ENCODE results near the gene AQP6. TPM values are rescaled to one million over a fixed set of nuclear protein-coding genes. Genes with fewer than 3 reads are reported as not detected.

AQP6 gene
- total RNA-seq, 2 experiments from 2014 or later, result not detected

DNA sequence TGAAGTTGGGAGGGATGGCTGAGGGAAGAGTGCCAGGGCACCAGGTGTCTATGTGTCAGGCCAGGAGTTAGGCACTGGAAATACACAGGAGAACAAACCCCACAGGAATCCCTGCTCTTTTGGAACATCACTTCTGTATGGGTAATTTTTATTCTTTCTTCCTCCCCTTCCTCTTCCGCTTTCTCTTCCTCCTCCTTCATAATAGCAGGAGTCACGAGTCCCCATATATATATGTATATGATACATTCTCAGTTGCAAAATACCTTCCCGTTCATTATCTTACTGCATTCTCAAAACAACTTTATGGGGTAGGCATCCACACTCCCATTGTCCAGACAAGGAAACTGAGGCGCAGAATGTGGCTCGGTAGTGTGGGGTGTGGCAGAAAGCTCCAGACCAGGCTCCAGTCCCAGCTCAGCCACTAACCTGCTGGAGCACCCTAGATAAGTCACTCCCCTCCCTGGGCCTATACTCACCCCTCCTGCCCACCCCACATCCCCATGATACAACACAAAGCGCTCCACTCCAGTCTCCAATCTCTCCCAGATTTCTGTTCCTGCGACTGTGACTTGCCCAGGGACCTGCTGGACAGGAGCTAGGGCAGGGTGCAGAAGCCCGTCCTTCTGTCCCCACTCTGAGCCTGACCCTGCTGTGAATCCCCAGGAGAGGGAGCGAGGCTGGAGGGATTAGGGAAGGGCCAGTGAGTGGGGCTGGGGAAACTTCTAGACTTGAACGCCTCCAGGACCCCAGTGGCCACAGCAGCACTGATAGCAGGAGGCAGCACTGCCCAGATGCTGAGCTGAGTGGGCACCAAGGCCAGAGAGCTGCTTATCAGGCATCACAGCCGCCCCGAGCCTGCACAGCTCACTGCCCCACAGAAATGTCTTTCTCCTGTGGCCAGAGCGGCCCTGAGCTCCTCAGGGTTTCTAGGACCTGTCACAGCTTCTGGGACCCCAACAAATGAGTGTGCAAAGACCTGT, 23.6 kb upstream of the AQP6 start:
- Histone ChIP-seq H3K27ac (ENCODE audit: low read depth, low read length, poor library complexity, severe bottlenecking) (no peak overlapping the region), H3K4me2 (ENCODE audit: low read length) (no peak overlapping the region), H3K9me2 (ENCODE audit: insufficient read depth, low read length) (no peaks in the 10 kb centered on the region), H3K4me1 (ENCODE audit: insufficient read depth, low read length, poor library complexity, severe bottlenecking) (peaks cover 9% of the 10 kb centered on the region), H4K20me1 (ENCODE audit: insufficient read depth, low read length) (no peaks in the 10 kb centered on the region), H3K9me3 (ENCODE audit: low read length) (no peaks in the 10 kb centered on the region), H3K36me3 (ENCODE audit: insufficient read depth, low read length) (no peaks in the 10 kb centered on the region), H3K4me3 (ENCODE audit: low read depth, low read length, poor library complexity, severe bottlenecking) (no peak overlapping the region), H2AFZ (ENCODE audit: low read length) (no peak overlapping the region), H3K79me2 (ENCODE audit: insufficient read depth, low read depth, low read length) (no peaks in the 10 kb centered on the region)
- intact Hi-C loops (cut with micrococcal nuclease; ENCODE audit: unreplicated experiment), result loop anchor here (10.0 kb wide), 1 partner anchor 84 kb away; no protein-coding TSS in a partner anchor
- ChIA-PET CTCF (ENCODE audit: unreplicated experiment) (no interaction called here), POLR2A (no interaction called here)
- TF ChIP-seq EZH2phosphoT487 (IDR thresholded peaks at IDR 0.05; ENCODE audit: borderline replicate concordance, low read depth, low read length) (no peak), CTCF (conservative IDR thresholded peaks at IDR 0.05; ENCODE audit: low read length) (no peak)
- no peak for DNase-seq (ENCODE audit: low spot score)
- no TSS peak for BruUV-seq (replicated peaks)

- POLR2A ChIA-PET, result no interaction called here
- no peak overlapping the region for H3K4me2 ChIP-seq (ENCODE audit: low read length)
- BruUV-seq (replicated peaks), result no TSS peak
- intact Hi-C loops (cut with micrococcal nuclease; ENCODE audit: unreplicated experiment), result loop anchor here (10.0 kb wide), 1 partner anchor 85 kb away; no protein-coding TSS in a partner anchor
- H3K36me3 ChIP-seq (ENCODE audit: insufficient read depth, low read length), result no peaks in the 10 kb centered on the region
- no peak overlapping the region for H3K4me3 ChIP-seq (ENCODE audit: low read depth, low read length, poor library complexity, severe bottlenecking)
- CTCF ChIA-PET (ENCODE audit: unreplicated experiment), result interaction anchor here (0.6 kb wide), 2 partner anchors 161 to 183 kb away, joined by 4 to 10 read pairs; no protein-coding TSS in a partner anchor
- TF ChIP-seq CTCF (conservative IDR thresholded peaks at IDR 0.05; ENCODE audit: low read length), result no peak
- no peak for TF ChIP-seq EZH2phosphoT487 (IDR thresholded peaks at IDR 0.05; ENCODE audit: borderline replicate concordance, low read depth, low read length)
- no peaks in the 10 kb centered on the region for H4K20me1 ChIP-seq (ENCODE audit: insufficient read depth, low read length)
- H3K79me2 ChIP-seq (ENCODE audit: insufficient read depth, low read depth, low read length), result no peaks in the 10 kb centered on the region
- H3K4me1 ChIP-seq (ENCODE audit: insufficient read depth, low read length, poor library complexity, severe bottlenecking), result peaks cover 6% of the 10 kb centered on the region
- no peak for DNase-seq (ENCODE audit: low spot score)
- no peaks in the 10 kb centered on the region for H3K9me2 ChIP-seq (ENCODE audit: insufficient read depth, low read length)
- H2AFZ ChIP-seq (ENCODE audit: low read length), result no peak overlapping the region
- no peak overlapping the region for H3K27ac ChIP-seq (ENCODE audit: low read depth, low read length, poor library complexity, severe bottlenecking)
- H3K9me3 ChIP-seq (ENCODE audit: low read length), result no peaks in the 10 kb centered on the region
Observed at GRCh38 chr12:49949866-49950265, 22.9 kb upstream of the AQP6 start.

All from OCI-LY7 (cell line).